Skin of body (tissue), 2 donors: ENCODE measurements around the gene YEATS4. TPM values are rescaled to one million over a fixed set of nuclear protein-coding genes. Genes with fewer than 3 reads are reported as not detected.

ENCODE experiments used
- DNase-seq: peaks from one replicate; lab custom pipeline; 2025; lab: John Stamatoyannopoulos, UW
- total RNA-seq: library from RNA; depleted of rRNA; stranded (reverse); fragments of >200 nt; gene quantifications from one replicate; pipeline ENCODE4 v1.2.3, GENCODE V29; 2014

The YEATS4 gene
- total RNA-seq, 1 donor from 2014 or later: 12.9 TPM

GRCh38 chr12:69341328-69341727 lies 18.2 kb upstream of the YEATS4 start:
- no peak for DNase-seq

GRCh38 chr12:69342421-69342820 lies 17.1 kb upstream of the YEATS4 start:
- no peak for DNase-seq

- DNase-seq: no peak
Measured at GRCh38 chr12:69343357-69343756, 16.2 kb upstream of the YEATS4 start.

- no peak for DNase-seq
Measured at GRCh38 chr12:69343885-69344612, 15.5 kb upstream of the YEATS4 start.

DNA sequence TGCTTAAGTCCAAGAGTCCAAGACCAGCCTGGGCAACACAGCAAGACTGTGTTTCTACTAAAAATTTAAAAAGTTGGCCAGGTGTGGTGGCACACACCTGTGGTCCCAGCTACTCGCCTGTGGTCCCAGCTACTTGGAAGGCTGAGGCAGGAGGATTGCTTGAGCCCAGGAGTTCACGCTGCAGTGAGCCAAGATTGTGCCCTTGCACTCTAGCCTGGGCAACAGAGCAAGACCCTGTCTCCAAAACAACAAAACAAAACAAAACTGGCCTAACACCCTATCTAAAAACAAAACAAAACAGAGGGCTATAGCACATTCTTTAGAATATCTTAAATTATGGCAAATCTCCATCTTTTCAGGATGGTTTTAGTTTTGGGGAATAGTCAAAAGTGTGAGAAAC lies 14.5 kb upstream of the YEATS4 start:
- no peak for DNase-seq

DNA sequence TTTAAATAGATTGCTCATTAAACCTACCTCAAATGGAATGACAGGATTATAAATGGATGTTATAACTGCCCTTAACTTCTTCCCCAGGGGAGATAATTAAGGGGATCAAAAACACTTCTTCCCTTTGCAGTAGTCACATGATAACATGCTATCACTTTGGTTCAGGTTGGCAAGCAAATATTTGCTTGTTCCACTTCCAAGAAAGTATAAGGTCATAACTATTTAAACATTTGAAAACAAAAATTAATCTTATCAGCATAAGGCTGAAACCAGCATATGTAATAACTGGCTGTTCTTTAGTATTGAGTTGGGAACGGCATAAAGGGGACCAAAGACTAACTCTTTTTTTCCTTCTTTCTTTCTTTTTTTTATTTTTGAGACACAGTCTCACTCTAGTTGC lies 13.8 kb upstream of the YEATS4 start:
- DNase-seq: no peak

DNA sequence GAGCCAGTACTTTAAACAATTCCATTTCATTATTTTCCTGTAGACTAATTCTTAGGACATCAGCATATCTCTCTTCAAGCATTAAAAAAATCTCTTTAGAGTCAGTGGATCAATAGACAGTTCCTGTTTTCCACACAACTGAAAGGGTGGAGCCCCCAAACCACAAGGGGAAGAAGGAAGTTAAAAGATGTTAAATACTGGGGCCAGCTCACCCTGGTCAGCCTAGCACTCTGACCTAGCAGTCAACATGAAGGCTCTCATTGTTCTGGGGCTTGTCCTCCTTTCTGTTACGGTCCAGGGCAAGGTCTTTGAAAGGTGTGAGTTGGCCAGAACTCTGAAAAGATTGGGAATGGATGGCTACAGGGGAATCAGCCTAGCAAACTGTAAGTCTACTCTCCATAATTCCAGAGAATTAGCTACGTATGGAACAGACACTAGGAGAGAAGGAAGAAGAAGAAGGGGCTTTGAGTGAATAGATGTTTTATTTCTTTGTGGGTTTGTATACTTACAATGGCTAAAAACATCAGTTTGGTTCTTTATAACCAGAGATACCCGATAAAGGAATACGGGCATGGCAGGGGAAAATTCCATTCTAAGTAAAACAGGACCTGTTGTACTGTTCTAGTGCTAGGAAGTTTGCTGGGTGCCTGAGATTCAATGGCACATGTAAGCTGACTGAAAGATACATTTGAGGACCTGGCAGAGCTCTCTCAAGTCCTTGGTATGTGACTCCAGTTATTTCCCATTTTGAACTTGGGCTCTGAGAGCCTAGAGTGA lies 11.2 kb upstream of the YEATS4 start, which contains the start of gene LYZ:
LYZ (plus strand) TSS at position 220 of the 777 bp plus-strand sequence; CDS start at position 248, 28 bp downstream.
- DNase-seq: no peak

DNA sequence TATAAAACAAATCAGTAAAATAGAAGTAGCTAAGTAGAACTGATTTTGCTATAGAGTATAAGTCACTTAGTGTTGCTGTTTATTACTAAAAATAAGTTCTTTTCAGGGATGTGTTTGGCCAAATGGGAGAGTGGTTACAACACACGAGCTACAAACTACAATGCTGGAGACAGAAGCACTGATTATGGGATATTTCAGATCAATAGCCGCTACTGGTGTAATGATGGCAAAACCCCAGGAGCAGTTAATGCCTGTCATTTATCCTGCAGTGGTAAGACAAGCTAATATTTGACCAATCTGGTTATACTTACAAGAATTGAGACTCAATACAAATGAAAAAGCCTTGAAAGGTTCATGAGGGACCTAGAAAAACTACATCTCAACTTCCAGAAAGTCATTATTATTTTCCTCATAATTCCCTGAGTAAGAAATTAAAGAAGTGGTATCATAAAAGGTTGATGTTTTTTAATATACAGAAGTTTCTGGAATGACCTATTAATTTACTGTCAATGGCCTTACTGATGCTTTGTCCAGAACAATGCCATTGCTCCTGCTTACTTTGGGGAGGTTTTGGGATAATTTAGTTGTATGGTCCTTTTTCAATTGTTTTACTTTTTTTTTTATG lies 9.4 kb upstream of the YEATS4 start:
- DNase-seq: no peak

GRCh38 chr12:69350777-69351176 lies 8.8 kb upstream of the YEATS4 start:
- DNase-seq: no peak

DNA sequence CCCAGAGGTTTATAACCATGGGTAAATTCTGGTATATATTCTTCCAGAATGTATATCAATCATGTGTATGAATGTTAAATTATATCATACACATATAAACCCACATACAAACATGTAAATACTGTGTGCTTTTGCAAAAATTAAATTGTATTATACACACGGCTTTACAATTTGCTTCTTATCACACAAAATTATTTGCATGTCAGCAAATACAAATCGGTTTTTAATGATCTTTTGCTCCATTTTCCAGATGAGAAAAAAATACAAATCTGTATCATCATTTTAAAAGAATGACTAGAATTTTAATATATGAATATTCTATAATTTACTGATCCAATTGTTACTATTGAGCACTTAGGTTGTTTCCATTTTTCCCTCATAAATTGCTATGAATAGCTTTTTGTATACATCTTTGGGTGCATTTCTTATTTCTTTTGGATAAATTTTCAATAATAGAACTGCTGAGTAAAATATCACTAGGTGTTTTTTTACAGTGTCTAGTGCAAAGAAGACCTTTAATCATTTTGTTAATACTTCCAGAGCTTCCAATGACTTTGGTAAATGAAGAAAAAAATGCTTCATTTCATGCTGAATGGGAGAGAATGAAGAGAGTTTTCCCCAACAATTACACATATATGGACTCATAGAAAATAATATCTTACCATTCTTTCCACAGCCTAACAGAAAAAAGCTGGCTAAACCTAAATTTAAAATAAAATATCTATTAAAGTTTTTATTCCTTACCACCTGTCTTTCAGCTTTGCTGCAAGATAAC lies 7.9 kb upstream of the YEATS4 start:
- no peak for DNase-seq

DNA sequence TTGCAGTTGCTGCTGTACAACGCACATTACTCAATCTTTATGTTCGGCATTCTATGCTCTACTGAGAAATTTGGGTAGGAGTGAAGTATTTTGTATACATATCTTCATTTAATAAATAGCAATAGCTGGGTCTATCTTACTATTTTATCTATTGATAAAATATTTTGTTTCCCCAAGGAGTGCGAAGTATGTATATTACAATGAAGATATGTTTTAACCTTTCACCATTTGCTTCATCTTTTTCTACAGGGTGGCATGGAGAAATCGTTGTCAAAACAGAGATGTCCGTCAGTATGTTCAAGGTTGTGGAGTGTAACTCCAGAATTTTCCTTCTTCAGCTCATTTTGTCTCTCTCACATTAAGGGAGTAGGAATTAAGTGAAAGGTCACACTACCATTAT lies 6.6 kb upstream of the YEATS4 start:
- DNase-seq: no peak

DNA sequence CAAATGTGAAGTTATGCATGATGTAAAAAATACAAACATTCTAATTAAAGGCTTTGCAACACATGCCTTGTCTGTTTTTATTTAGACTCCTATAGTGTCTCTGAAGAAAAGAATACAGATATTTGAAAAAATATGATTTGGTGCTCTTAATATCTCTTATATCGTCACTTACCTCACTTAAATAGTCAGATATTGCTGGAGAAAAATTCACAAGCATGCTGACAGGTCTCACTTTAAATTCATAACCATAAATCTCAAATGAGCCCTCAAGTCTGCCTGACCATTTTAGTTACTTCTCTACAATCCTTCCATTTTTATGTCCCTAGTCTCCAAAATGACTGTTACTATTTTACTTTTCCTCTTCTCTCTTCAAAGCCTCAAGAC lies 5.4 kb upstream of the YEATS4 start:
- no peak for DNase-seq

DNA sequence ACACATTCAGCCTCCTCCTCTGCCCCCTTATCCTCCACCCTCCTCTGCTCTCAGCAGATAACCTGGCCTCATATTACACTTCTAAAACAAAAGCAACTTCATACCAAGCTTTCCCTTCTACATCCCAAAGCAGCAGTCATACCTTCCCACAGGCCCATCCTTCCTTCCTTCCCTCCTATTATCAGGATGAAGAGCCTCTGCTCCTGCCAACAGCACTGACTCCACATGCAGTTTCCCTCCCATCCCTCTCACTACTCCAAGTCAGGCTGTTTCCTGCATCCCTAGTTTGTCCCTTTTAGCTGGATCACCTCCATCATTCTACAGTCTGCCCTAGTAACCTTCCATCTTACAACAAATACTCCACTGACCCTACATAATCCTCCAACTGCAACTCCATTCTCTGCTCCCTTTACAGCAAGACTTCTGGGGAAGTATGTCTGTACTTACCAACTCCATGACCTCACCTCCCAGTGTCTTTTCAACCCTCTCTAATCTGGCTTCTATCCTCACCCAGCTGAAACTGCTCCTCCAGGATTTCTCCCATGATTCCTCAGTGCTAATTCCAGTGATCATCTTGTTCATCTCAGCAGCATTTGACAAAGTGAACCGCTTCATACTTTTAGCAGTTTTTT lies 4.9 kb upstream of the YEATS4 start:
- DNase-seq: no peak

DNA sequence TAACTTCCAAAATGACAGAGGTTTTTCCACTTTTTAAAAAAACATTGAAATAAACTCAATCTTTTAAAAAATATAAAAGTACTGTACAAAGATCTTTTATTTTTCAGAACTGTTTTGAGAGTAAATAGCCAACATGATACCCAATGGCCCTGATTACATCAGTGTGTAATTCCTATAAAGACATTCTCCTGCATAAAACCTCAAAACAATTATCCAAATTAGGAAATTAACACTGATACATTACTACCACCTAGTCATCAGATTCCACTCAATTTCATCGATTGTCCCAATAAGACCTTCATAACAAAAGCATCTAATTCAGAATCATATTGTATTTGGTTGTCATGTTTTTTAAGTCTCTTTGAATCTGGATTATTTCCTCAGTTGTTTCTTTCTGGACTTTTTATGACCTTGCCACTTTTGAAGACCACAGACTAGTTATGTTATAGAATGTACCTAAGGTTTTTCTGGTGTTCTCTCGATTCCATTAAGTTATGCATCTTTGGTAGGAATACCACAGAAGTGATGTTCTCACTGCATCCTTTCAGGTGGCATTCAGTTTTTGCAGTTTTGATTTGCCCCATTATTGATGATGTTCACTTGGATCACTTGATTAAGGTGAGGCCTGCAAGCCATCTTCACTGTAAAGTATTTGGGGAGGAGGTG lies 4.0 kb upstream of the YEATS4 start:
- DNase-seq: no peak

DNA sequence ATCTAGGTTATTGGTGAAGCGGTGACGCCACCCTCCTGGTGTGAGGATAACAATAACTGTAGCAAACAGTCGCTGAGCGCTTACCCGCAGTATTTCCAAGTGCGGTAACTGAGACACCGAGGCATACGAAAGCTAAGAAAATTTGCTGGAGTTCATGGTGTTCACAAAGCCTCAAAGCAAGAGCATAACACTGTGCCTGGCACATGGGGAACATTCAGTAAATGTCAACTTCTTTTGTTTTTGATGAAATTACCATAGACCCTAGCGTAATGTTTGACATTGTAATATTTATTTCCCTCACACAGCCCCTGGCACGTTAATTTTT lies 767 bp downstream of the YEATS4 start:
- DNase-seq: peak; percentile 39

DNA sequence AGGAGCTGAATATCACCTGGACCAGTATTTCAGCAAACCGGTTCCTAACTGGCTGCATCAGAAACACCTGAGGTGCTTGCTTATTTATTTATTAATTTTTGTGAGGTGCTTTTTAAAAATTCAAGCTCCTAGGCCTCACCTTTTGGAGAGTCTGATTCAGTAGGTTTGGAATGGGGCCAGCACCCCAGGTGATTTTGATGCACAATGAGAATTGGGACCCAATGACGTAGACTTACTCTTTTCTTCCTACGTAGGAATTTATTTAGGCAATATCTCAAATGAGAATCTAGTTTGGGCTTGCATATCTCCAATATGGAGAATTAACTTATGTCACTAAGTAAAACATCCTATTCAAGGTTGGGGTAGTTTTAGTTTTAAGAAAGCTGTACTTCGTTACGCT lies 7.3 kb downstream of the YEATS4 start:
- DNase-seq: no peak

DNA sequence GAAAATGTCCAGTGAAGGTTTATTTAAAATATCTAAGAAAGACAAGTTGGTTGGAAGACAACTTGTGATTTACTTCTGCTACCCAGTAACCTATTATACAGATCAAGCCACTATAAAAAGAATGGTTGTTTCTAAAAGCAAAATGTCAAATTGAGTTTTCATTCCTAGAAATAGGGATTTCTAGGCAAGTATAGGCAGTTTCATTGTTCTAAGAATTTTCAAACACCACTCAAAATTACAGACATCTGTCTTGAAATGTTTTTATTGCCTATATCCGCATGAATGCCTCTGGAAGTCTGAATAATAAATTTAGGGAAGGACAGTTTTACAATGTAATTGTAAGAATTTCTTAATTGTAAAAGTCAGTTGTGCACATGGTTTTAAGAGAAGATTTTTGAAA lies 8.6 kb downstream of the YEATS4 start:
- DNase-seq: peak; percentile 5

DNA sequence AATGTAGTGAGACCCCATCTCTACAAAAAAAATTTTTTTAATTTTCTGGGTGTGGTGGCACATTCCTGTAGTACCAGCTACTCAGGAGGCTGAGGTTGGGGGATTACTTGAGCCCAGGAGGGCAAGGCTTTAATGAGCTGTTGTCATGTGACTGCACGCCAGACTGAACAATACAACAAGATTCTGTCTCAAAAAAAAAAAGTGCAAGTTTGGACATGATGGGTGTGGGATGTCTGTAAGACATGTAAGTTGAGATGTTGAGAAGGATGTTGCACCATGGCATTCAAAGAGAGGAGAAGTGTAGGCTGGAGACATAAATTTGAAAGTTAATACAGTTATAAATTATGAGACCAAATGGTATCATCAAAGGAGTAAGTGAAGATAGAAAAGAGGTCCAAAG lies 23.5 kb downstream of the YEATS4 start:
- DNase-seq: no peak

DNA sequence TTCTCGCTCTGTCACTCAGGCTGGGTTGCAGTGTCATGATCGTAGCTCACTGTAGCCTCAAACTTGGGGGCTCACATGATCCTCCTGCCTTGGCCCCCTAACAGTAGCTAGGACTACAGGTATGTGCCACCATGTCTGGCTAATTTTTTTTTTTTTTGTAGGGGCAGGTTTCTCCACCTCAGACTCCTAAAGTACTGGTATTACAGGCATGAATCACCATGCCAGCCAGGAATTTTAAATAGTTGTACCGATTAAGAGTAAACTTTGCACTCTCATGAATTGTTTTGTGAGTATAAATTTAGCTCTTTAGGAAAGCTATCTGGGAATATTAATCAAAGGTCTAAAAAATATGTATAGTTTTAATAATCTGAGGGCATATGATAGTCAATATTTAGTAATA lies 25.5 kb downstream of the YEATS4 start:
- DNase-seq: no peak

GRCh38 chr12:69386921-69387320 lies 27.4 kb downstream of the YEATS4 start:
- DNase-seq: no peak

- DNase-seq: peak; percentile 32
Measured at GRCh38 chr12:69388371-69388770, 28.8 kb downstream of the YEATS4 start.
